Measurements from ENCODE around the gene SLC39A5. TPM values are rescaled to one million over a fixed set of nuclear protein-coding genes. Genes with fewer than 3 reads are reported as not detected.

The SLC39A5 gene
- polyA plus RNA-seq, 3 donors: 0.21 to 0.25 TPM; not detected in 1

DNA sequence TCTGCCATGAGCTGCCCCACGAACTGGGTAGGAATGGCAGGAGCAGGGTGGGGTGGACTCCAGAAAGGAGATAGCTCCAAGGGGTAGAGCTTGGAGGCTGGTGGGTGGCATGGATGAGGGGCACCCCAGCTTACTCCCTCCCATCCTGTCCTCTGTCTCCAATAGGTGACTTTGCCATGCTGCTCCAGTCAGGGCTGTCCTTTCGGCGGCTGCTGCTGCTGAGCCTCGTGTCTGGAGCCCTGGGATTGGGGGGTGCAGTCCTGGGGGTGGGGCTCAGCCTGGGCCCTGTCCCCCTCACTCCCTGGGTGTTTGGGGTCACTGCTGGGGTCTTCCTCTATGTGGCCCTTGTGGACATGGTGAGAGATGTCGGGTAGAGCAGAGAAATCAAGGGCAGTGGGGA lies 7.1 kb downstream of the SLC39A5 start:
- H3K27ac Mint-ChIP-seq: no peak overlapping the region
- no peak overlapping the region for H3K27ac ChIP-seq (ENCODE audit: low read depth in 1 of 2, low read length in 2 of 2)
- H3K36me3 Mint-ChIP-seq: peaks cover 32 to 41% of the 10 kb centered on the region in 2 donors
- no peaks in the 10 kb centered on the region for H3K4me1 Mint-ChIP-seq
- no peaks in the 10 kb centered on the region for H3K79me2 ChIP-seq (ENCODE audit: insufficient read depth, low read length)
- H3K27me3 ChIP-seq (ENCODE audit: control insufficient read depth in 2 of 2, insufficient read depth in 2 of 2, low read length in 2 of 2): no peaks in the 10 kb centered on the region
- H3K36me3 ChIP-seq (replicated peaks in 1 of 2; ENCODE audit: control insufficient read depth in 1 of 2, insufficient read depth in 2 of 2, low read length in 2 of 2): peaks cover 17 to 37% of the 10 kb centered on the region in 2 donors
- DNase-seq: no peak
- H3K4me1 ChIP-seq (ENCODE audit: control insufficient read depth in 1 of 2, insufficient read depth in 2 of 2, low read length in 2 of 2): no peaks in the 10 kb centered on the region
- H3K27me3 Mint-ChIP-seq (ENCODE audit: low read depth in 3 of 3): peaks cover 0 to 2% (median 0%) of the 10 kb centered on the region in 3 donors
- TF ChIP-seq, protein P1, sequence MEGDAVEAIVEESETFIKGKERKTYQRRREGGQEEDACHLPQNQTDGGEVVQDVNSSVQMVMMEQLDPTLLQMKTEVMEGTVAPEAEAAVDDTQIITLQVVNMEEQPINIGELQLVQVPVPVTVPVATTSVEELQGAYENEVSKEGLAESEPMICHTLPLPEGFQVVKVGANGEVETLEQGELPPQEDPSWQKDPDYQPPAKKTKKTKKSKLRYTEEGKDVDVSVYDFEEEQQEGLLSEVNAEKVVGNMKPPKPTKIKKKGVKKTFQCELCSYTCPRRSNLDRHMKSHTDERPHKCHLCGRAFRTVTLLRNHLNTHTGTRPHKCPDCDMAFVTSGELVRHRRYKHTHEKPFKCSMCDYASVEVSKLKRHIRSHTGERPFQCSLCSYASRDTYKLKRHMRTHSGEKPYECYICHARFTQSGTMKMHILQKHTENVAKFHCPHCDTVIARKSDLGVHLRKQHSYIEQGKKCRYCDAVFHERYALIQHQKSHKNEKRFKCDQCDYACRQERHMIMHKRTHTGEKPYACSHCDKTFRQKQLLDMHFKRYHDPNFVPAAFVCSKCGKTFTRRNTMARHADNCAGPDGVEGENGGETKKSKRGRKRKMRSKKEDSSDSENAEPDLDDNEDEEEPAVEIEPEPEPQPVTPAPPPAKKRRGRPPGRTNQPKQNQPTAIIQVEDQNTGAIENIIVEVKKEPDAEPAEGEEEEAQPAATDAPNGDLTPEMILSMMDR (IDR thresholded peaks at IDR 0.05): no peak
- H3K9me3 ChIP-seq (replicated peaks in 1 of 2; ENCODE audit: control insufficient read depth in 1 of 2, insufficient read depth in 1 of 2, low read length in 2 of 2): no peaks in the 10 kb centered on the region
- WGBS (ENCODE audit: insufficient coverage): no CpG with 5 or more reads among the region's 5 CpGs
- no peak overlapping the region for H3K4me2 ChIP-seq (replicated peaks; ENCODE audit: extremely low read depth, low read length, poor library complexity, severe bottlenecking)
- no peak overlapping the region for H3K9ac ChIP-seq (ENCODE audit: insufficient read depth, low read length, poor library complexity, severe bottlenecking)
- no peaks in the 10 kb centered on the region for H3K9me3 Mint-ChIP-seq
- H4K20me1 ChIP-seq (ENCODE audit: insufficient read depth, low read length): no peaks in the 10 kb centered on the region
- H2AFZ ChIP-seq (ENCODE audit: insufficient read depth, low read depth, low read length, poor library complexity, severe bottlenecking): no peak overlapping the region
- no peak overlapping the region for H3K4me3 ChIP-seq (replicated peaks in 1 of 3; ENCODE audit: low read depth in 2 of 3, low read length in 3 of 3)
- H3K4me3 Mint-ChIP-seq: no peak overlapping the region
- intact Hi-C loops (cut with micrococcal nuclease): no loop called here

DNA sequence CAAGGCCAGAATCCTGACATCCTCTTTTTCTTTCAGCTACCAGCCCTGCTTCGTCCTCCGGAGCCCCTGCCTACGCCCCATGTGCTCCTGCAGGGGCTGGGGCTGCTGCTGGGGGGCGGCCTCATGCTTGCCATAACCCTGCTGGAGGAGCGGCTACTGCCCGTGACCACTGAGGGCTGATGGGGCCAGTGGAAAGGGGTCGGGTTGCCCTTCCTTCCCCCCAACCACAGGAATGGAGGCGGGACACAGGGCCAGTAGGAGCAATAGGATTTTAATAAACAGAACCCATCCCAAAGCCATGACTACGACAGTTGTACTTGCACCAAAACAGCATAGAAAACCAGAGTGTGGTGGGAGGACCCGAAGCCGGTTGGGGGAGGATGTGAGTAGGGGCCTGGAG lies 7.7 kb downstream of the SLC39A5 start:
- Histone ChIP-seq H3K27ac (ENCODE audit: low read depth in 1 of 2, low read length in 2 of 2) (no peak overlapping the region), H3K9me3 (replicated peaks in 1 of 2; ENCODE audit: control insufficient read depth in 1 of 2, insufficient read depth in 1 of 2, low read length in 2 of 2) (no peaks in the 10 kb centered on the region), H3K36me3 (replicated peaks in 1 of 2; ENCODE audit: control insufficient read depth in 1 of 2, insufficient read depth in 2 of 2, low read length in 2 of 2) (peaks cover 22 to 43% of the 10 kb centered on the region in 2 donors), H4K20me1 (ENCODE audit: insufficient read depth, low read length) (no peaks in the 10 kb centered on the region), H3K4me3 (replicated peaks in 1 of 3; ENCODE audit: low read depth in 2 of 3, low read length in 3 of 3) (no peak overlapping the region), H3K4me2 (replicated peaks; ENCODE audit: extremely low read depth, low read length, poor library complexity, severe bottlenecking) (no peak overlapping the region), H2AFZ (ENCODE audit: insufficient read depth, low read depth, low read length, poor library complexity, severe bottlenecking) (no peak overlapping the region), H3K9ac (ENCODE audit: insufficient read depth, low read length, poor library complexity, severe bottlenecking) (no peak overlapping the region), H3K27me3 (ENCODE audit: control insufficient read depth in 2 of 2, insufficient read depth in 2 of 2, low read length in 2 of 2) (no peaks in the 10 kb centered on the region), H3K79me2 (ENCODE audit: insufficient read depth, low read length) (no peaks in the 10 kb centered on the region), H3K4me1 (ENCODE audit: control insufficient read depth in 1 of 2, insufficient read depth in 2 of 2, low read length in 2 of 2) (no peaks in the 10 kb centered on the region)
- Mint-ChIP-seq H3K36me3 (peaks cover 38 to 47% of the 10 kb centered on the region in 2 donors), H3K4me3 (no peak overlapping the region), H3K9me3 (no peaks in the 10 kb centered on the region), H3K4me1 (no peaks in the 10 kb centered on the region), H3K27me3 (ENCODE audit: low read depth in 3 of 3) (no peaks in the 10 kb centered on the region), H3K27ac (no peak overlapping the region)
- 100% methylated on average over 3 of the region's 11 CpGs for WGBS (ENCODE audit: insufficient coverage)
- DNase-seq: no peak
- TF ChIP-seq, protein P1 (IDR thresholded peaks at IDR 0.05): no peak
- intact Hi-C loops (cut with micrococcal nuclease): no loop called here

All from CD14-positive monocyte (primary cell).